Mesothelial cell of epicardium (in vitro differentiated cells): ENCODE measurements around the gene ACOT7. TPM values are rescaled to one million over a fixed set of nuclear protein-coding genes. Genes with fewer than 3 reads are reported as not detected.

Source experiments
- DNase-seq, 2 experiments: peaks; one replicate each; pipeline ENCODE4 v3.0.0; 2021; ENCODE audit warnings: low spot score in 2 of 2; ENCODE audit not compliant: unreplicated experiment in 2 of 2
- H3K27ac Mint-ChIP-seq: 2 replicates; pipeline ENCODE4 v1.8.0; 2021; ENCODE audit warnings: mixed read lengths
- H3K27me3 Mint-ChIP-seq: 2 replicates; pipeline ENCODE4 v1.8.0; 2021; ENCODE audit warnings: low read depth, mixed read lengths
- H3K36me3 Mint-ChIP-seq: 2 replicates; pipeline ENCODE4 v1.8.0; 2021; ENCODE audit warnings: mixed read lengths
- H3K4me1 Mint-ChIP-seq: 2 replicates; pipeline ENCODE4 v1.8.0; 2021; ENCODE audit warnings: mixed read lengths
- H3K4me3 Mint-ChIP-seq: 2 replicates; pipeline ENCODE4 v1.8.0; 2021; ENCODE audit warnings: mild to moderate bottlenecking, moderate library complexity, mixed read lengths
- H3K9me3 Mint-ChIP-seq: 2 replicates; pipeline ENCODE4 v1.8.0; 2021; ENCODE audit warnings: mixed read lengths
- total RNA-seq: library from RNA; stranded (reverse); gene quantifications from 3 replicates; pipeline ENCODE4 v1.2.1, GENCODE V29; 2021
- TF ChIP-seq, protein P1 (sequence below): fragments of 200-600 bp; sonication (generic); IDR thresholded peaks from one replicate; pipeline ENCODE4 v1.5.0; 2021; ENCODE audit warnings: antibody characterized with exemption; ENCODE audit not compliant: unreplicated experiment

The ACOT7 gene
- total RNA-seq, 1 donor from 2014 or later, result 20.3 TPM

DNA sequence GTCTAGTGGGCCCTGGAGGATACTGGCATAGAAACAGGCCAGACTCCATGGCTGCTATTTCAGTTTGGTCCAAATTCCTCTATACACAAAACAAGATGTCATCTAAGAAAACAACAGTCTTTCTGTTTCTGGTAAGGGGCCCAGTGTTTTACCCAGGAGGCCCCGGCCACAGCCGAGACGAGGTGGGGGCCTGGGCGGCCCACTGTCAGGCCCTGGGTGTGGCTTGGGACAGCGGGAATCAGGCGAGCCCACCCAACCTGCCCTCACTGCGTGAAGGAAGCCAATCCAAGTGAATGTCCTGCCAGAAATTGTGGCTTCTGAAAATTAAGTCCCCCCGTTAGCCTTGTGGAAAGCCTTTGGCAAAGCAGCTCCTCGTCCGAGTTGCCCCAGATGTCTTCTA lies 101.5 kb downstream of the ACOT7 start:
- H3K4me1 Mint-ChIP-seq, result no peaks in the 10 kb centered on the region
- no peaks in the 10 kb centered on the region for H3K27me3 Mint-ChIP-seq
- peaks cover 7% of the 10 kb centered on the region for H3K36me3 Mint-ChIP-seq
- TF ChIP-seq, protein P1, sequence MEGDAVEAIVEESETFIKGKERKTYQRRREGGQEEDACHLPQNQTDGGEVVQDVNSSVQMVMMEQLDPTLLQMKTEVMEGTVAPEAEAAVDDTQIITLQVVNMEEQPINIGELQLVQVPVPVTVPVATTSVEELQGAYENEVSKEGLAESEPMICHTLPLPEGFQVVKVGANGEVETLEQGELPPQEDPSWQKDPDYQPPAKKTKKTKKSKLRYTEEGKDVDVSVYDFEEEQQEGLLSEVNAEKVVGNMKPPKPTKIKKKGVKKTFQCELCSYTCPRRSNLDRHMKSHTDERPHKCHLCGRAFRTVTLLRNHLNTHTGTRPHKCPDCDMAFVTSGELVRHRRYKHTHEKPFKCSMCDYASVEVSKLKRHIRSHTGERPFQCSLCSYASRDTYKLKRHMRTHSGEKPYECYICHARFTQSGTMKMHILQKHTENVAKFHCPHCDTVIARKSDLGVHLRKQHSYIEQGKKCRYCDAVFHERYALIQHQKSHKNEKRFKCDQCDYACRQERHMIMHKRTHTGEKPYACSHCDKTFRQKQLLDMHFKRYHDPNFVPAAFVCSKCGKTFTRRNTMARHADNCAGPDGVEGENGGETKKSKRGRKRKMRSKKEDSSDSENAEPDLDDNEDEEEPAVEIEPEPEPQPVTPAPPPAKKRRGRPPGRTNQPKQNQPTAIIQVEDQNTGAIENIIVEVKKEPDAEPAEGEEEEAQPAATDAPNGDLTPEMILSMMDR, result no peak
- H3K4me3 Mint-ChIP-seq, result no peak overlapping the region
- DNase-seq, result no peak
- no peaks in the 10 kb centered on the region for H3K9me3 Mint-ChIP-seq
- H3K27ac Mint-ChIP-seq, result no peak overlapping the region

GRCh38 chr1:6288665-6289064 lies 104.9 kb downstream of the ACOT7 start:
- Mint-ChIP-seq H3K4me1 (no peaks in the 10 kb centered on the region), H3K36me3 (peaks cover 5% of the 10 kb centered on the region), H3K4me3 (no peak overlapping the region), H3K27ac (no peak overlapping the region), H3K27me3 (no peaks in the 10 kb centered on the region), H3K9me3 (no peaks in the 10 kb centered on the region)
- TF ChIP-seq, protein P1, result no peak
- DNase-seq, result no peak

DNA sequence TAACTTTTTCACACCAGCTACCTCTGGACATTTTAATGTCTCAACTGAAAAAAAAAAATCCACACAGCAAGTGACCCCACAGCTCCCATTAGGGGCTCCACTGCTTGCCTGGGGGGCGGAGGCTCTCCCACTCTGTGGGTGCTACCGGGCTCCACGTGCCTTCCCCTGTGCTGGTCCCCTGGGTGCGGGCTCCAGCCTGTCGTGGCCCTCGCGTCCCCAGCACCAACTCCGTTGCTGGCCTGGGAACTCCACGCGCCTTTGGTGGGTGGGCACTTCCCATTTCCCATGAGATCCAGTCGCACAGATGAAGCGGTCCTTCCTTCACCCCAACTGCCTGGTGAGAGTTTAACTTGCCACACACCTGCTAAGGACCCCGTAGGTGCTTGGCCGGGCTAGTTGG lies 105.5 kb downstream of the ACOT7 start:
- Mint-ChIP-seq H3K27ac (no peak overlapping the region), H3K36me3 (peaks cover under 1% of the 10 kb centered on the region), H3K27me3 (no peaks in the 10 kb centered on the region), H3K4me3 (no peak overlapping the region), H3K4me1 (no peaks in the 10 kb centered on the region), H3K9me3 (no peaks in the 10 kb centered on the region)
- DNase-seq, result no peak
- TF ChIP-seq, protein P1, result no peak

DNA sequence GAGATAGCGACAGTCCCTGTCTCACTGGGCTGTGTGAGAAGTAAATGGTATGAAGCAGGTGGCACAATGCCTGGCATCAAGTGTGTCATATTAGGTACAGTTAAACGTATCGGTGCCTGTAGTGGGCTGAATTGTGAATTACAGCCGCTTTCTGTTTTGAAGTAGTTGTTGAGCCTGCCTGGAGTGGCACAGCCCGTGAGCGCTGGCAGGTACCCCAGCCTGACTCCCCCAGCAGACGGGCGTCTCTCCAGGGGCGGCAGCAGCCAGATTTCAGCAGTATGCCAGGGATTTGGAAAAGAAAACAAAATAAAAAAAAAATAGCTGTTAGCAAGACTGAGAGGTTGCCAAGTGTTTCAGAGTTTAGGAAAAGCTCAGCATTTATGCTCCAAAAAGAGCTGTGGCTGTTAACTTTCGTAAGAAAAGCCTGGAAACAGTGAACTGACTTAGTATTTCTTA lies 106.1 kb downstream of the ACOT7 start:
- DNase-seq, result no peak
- Mint-ChIP-seq H3K27ac (no peak overlapping the region), H3K4me3 (no peak overlapping the region), H3K4me1 (no peaks in the 10 kb centered on the region), H3K27me3 (no peaks in the 10 kb centered on the region), H3K9me3 (no peaks in the 10 kb centered on the region), H3K36me3 (no peaks in the 10 kb centered on the region)
- TF ChIP-seq, protein P1, result no peak

GRCh38 chr1:6287029-6287428 lies 106.5 kb downstream of the ACOT7 start:
- TF ChIP-seq, protein P1, result no peak
- no peaks in the 10 kb centered on the region for H3K4me1 Mint-ChIP-seq
- H3K27ac Mint-ChIP-seq, result no peak overlapping the region
- no peaks in the 10 kb centered on the region for H3K27me3 Mint-ChIP-seq
- DNase-seq, result no peak
- no peak overlapping the region for H3K4me3 Mint-ChIP-seq
- no peaks in the 10 kb centered on the region for H3K36me3 Mint-ChIP-seq
- H3K9me3 Mint-ChIP-seq, result no peaks in the 10 kb centered on the region

GRCh38 chr1:6286266-6286665 lies 107.3 kb downstream of the ACOT7 start:
- no peaks in the 10 kb centered on the region for H3K4me1 Mint-ChIP-seq
- DNase-seq, result no peak
- TF ChIP-seq, protein P1, result no peak
- H3K27me3 Mint-ChIP-seq, result no peaks in the 10 kb centered on the region
- H3K4me3 Mint-ChIP-seq, result no peak overlapping the region
- H3K27ac Mint-ChIP-seq, result no peak overlapping the region
- no peaks in the 10 kb centered on the region for H3K9me3 Mint-ChIP-seq
- H3K36me3 Mint-ChIP-seq, result no peaks in the 10 kb centered on the region
